K562 (cell line): ENCODE data around the gene UBE2L6.

Experiments
- CC2D1A ChIP-seq: fragments of 450-650 bp; IDR thresholded peaks from 2 replicates; pipeline ENCODE4 v1.6.1; 2017; ENCODE audit warnings: mild to moderate bottlenecking
- CEBPB ChIP-seq: fragments of 450-650 bp; IDR thresholded peaks from 2 replicates; pipeline ENCODE4 v1.6.1; 2016; ENCODE audit warnings: missing genetic modification characterization, missing compliant biosample characterization
- FOS ChIP-seq: IDR thresholded peaks from 3 replicates; pipeline ENCODE4 v1.6.1; 2011; ENCODE audit not compliant: insufficient read length; ENCODE audit errors: extremely low read depth
- HSF4 ChIP-seq: fragments of 250-450 bp; sonication (Bioruptor Pico); IDR thresholded peaks from 2 replicates; pipeline ENCODE4 v2.1.2; 2022; ENCODE audit warnings: mild to moderate bottlenecking, moderate library complexity, borderline replicate concordance
- MYC ChIP-seq, 2 experiments: fragments of 250-450 bp in 1 of 2; sonication (Bioruptor Pico) in 1 of 2; IDR thresholded peaks; 2 replicates each; pipeline versions ENCODE4 v1.5.1 to v1.6.1; 2012 to 2021; ENCODE audit warnings: low read depth in 2 of 2, borderline replicate concordance in 1 of 2, improper control_type of control experiment in 1 of 2, low read length in 1 of 2, mild to moderate bottlenecking in 1 of 2, moderate library complexity in 1 of 2
- PATZ1 ChIP-seq: fragments of 250-450 bp; sonication (Bioruptor Pico); IDR thresholded peaks from 2 replicates; pipeline ENCODE4 v1.5.0; 2020; ENCODE audit warnings: mild to moderate bottlenecking, borderline replicate concordance
- TRIM28 ChIP-seq: fragments of 450-650 bp; IDR thresholded peaks from 2 replicates; pipeline ENCODE4 v1.6.1; 2017
- ZKSCAN1 ChIP-seq: fragments of 150-350 bp; IDR thresholded peaks from 2 replicates; pipeline ENCODE4 v1.6.1; 2016; ENCODE audit warnings: low read depth, low read length
- ZNF146 ChIP-seq: IDR thresholded peaks from one replicate; pipeline ENCODE4 v1.6.1; 2018; ENCODE audit warnings: missing compliant biosample characterization; ENCODE audit not compliant: unreplicated experiment
- ZNF253 ChIP-seq: fragments of 250-450 bp; sonication (Bioruptor Pico); conservative IDR thresholded peaks from 2 replicates; pipeline ENCODE4 v1.6.1; 2021; ENCODE audit warnings: mild to moderate bottlenecking
- ZNF707 ChIP-seq: fragments of 250-450 bp; sonication (Bioruptor Pico); conservative IDR thresholded peaks from 2 replicates; pipeline ENCODE4 v1.8.0; 2022; ENCODE audit warnings: inconsistent platforms, mild to moderate bottlenecking, moderate library complexity
- TF ChIP-seq, protein P1 (sequence below), 3 experiments: IDR thresholded peaks in 2 of 3; conservative IDR thresholded peaks in 1 of 3; 2 replicates each; pipeline ENCODE4 v1.5.1; 2011 to 2012; ENCODE audit warnings: low read length in 3 of 3, mild to moderate bottlenecking in 3 of 3, control low read depth in 2 of 3, improper control_type of control experiment in 1 of 3, inconsistent platforms in 1 of 3, low read depth in 1 of 3, mixed read lengths in 1 of 3, moderate library complexity in 1 of 3; ENCODE audit not compliant: insufficient read depth in 2 of 3

GRCh38 chr11:57597916-57598830 is 30.7 kb upstream of the UBE2L6 start:
- TF ChIP-seq CC2D1A (no peak), TRIM28 (no peak), ZKSCAN1 (no peak), FOS (no peak), ZNF146 (CRISPR knock-in tag) (no peak), HSF4 (CRISPR knock-in tag) (no peak), ZNF253 (CRISPR knock-in tag) (no peak), ZNF707 (CRISPR knock-in tag) (no peak), MYC (IDR thresholded peaks at IDR 0.05; ENCODE audit: low read depth, low read length) (no peak), MYC (CRISPR knock-in tag; IDR thresholded peaks at IDR 0.05; ENCODE audit: borderline replicate concordance, low read depth) (no peak), PATZ1 (CRISPR knock-in tag) (no peak), CEBPB (tag) (no peak)
- TF ChIP-seq, protein P1, sequence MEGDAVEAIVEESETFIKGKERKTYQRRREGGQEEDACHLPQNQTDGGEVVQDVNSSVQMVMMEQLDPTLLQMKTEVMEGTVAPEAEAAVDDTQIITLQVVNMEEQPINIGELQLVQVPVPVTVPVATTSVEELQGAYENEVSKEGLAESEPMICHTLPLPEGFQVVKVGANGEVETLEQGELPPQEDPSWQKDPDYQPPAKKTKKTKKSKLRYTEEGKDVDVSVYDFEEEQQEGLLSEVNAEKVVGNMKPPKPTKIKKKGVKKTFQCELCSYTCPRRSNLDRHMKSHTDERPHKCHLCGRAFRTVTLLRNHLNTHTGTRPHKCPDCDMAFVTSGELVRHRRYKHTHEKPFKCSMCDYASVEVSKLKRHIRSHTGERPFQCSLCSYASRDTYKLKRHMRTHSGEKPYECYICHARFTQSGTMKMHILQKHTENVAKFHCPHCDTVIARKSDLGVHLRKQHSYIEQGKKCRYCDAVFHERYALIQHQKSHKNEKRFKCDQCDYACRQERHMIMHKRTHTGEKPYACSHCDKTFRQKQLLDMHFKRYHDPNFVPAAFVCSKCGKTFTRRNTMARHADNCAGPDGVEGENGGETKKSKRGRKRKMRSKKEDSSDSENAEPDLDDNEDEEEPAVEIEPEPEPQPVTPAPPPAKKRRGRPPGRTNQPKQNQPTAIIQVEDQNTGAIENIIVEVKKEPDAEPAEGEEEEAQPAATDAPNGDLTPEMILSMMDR (IDR thresholded peaks at IDR 0.05 in 2 of 3, conservative IDR thresholded peaks at IDR 0.05 in 1 of 3; ENCODE audit: insufficient read depth in 2 of 3, low read depth in 1 of 3, low read length in 3 of 3) = no peak
